Nephron (organoid): ENCODE measurements around the gene GYPC.

ENCODE experiments used
- H3K27ac Mint-ChIP-seq, 3 experiments: 2 replicates each; pipeline ENCODE4 v1.8.0; 2020; ENCODE audit warnings: mixed read lengths in 3 of 3, mild to moderate bottlenecking in 2 of 3, moderate library complexity in 1 of 3
- H3K27me3 Mint-ChIP-seq: 2 replicates; pipeline ENCODE4 v1.8.0; 2021; ENCODE audit warnings: low read depth, mild to moderate bottlenecking, moderate library complexity, mixed read lengths
- H3K36me3 Mint-ChIP-seq: 2 replicates; pipeline ENCODE4 v1.8.0; 2020; ENCODE audit warnings: low read depth, mixed read lengths
- H3K4me1 Mint-ChIP-seq: 2 replicates; pipeline ENCODE4 v1.8.0; 2020; ENCODE audit warnings: mixed read lengths
- H3K4me3 Mint-ChIP-seq, 3 experiments: 2 replicates each; pipeline ENCODE4 v1.8.0; 2020; ENCODE audit warnings: mild to moderate bottlenecking in 3 of 3, mixed read lengths in 3 of 3, moderate library complexity in 2 of 3
- H3K9me3 Mint-ChIP-seq: 2 replicates; pipeline ENCODE4 v1.8.0; 2020; ENCODE audit warnings: mixed read lengths
- CTCF ChIP-seq, 3 experiments: fragments of 200-600 bp; sonication (generic); IDR thresholded peaks; one replicate each; pipeline ENCODE4 v1.5.0; 2021; ENCODE audit warnings: antibody characterized with exemption in 3 of 3; ENCODE audit not compliant: unreplicated experiment in 3 of 3

GYPC gene

GRCh38 chr2:126675637-126676036, 19.7 kb downstream of the GYPC start:
- no peaks in the 10 kb centered on the region for H3K27me3 Mint-ChIP-seq
- TF ChIP-seq CTCF (IDR thresholded peaks at IDR 0.05; ENCODE audit: unreplicated experiment in 3 of 3): no peak
- no peak overlapping the region for H3K4me3 Mint-ChIP-seq
- H3K4me1 Mint-ChIP-seq: peaks cover 1% of the 10 kb centered on the region
- H3K27ac Mint-ChIP-seq: no peak overlapping the region
- H3K36me3 Mint-ChIP-seq: peaks cover 57% of the 10 kb centered on the region
- peaks cover 21% of the 10 kb centered on the region for H3K9me3 Mint-ChIP-seq

- no peak for TF ChIP-seq CTCF (IDR thresholded peaks at IDR 0.05; ENCODE audit: unreplicated experiment in 3 of 3)
- H3K36me3 Mint-ChIP-seq: peaks cover 66% of the 10 kb centered on the region
- H3K27me3 Mint-ChIP-seq: no peaks in the 10 kb centered on the region
- H3K4me3 Mint-ChIP-seq: no peak overlapping the region
- no peaks in the 10 kb centered on the region for H3K4me1 Mint-ChIP-seq
- H3K9me3 Mint-ChIP-seq: peaks cover 21% of the 10 kb centered on the region
- peak overlapping the region in 1 of 3 experiments; percentile 6 for H3K27ac Mint-ChIP-seq
These were observed 20.5 kb downstream of the GYPC start for GRCh38 chr2:126676221-126677175.

DNA sequence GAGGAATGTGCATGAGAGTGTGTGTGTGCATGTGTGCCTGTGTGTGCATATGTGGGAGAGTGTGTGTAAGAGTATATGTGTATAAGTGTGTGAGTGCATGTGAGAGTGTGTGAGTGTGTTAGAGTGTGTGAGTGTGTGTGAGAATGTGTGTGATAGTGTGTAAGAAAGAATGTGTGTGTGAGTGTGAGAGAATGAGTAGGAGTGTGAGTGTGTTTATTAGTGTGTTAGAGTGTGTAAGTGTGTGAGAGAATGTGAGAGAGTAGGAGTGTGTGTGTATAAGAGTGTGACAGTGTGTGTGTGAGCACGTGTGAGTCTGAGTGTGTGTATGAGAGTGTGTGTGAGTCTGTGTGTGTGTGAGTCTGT, 21.2 kb downstream of the GYPC start:
- H3K27ac Mint-ChIP-seq: peak overlapping the region in 1 of 3 experiments; percentile 6
- peaks cover 21% of the 10 kb centered on the region for H3K9me3 Mint-ChIP-seq
- H3K27me3 Mint-ChIP-seq: no peaks in the 10 kb centered on the region
- H3K36me3 Mint-ChIP-seq: peaks cover 67% of the 10 kb centered on the region
- TF ChIP-seq CTCF (IDR thresholded peaks at IDR 0.05; ENCODE audit: unreplicated experiment in 3 of 3): no peak
- H3K4me1 Mint-ChIP-seq: no peaks in the 10 kb centered on the region
- no peak overlapping the region for H3K4me3 Mint-ChIP-seq

- H3K4me1 Mint-ChIP-seq: no peaks in the 10 kb centered on the region
These were observed 22.5 kb downstream of the GYPC start for GRCh38 chr2:126678269-126679065.

GRCh38 chr2:126679094-126679713, 23.2 kb downstream of the GYPC start:
- no peak for TF ChIP-seq CTCF (IDR thresholded peaks at IDR 0.05; ENCODE audit: unreplicated experiment in 3 of 3)
- H3K36me3 Mint-ChIP-seq: peaks cover 67% of the 10 kb centered on the region
- H3K27ac Mint-ChIP-seq: no peak overlapping the region
- H3K4me1 Mint-ChIP-seq: no peaks in the 10 kb centered on the region
- H3K4me3 Mint-ChIP-seq: no peak overlapping the region
- no peaks in the 10 kb centered on the region for H3K27me3 Mint-ChIP-seq
- H3K9me3 Mint-ChIP-seq: peaks cover 20% of the 10 kb centered on the region

More at GRCh38 chr2:126678269-126679065, 22.5 kb downstream of the GYPC start:
- no peak for TF ChIP-seq CTCF (IDR thresholded peaks at IDR 0.05; ENCODE audit: unreplicated experiment in 3 of 3)
- Mint-ChIP-seq H3K27ac (peak overlapping the region in 1 of 3 experiments; percentile 39), H3K36me3 (peaks cover 71% of the 10 kb centered on the region), H3K9me3 (peaks cover 21% of the 10 kb centered on the region), H3K27me3 (no peaks in the 10 kb centered on the region), H3K4me3 (no peak overlapping the region)
